Muscle layer of colon (tissue), 2 donors: Measurements from ENCODE around the gene WDR47.
A peak's percentile ranks its signal among the peaks of the same experiment; 100 is the strongest.
"Not testable (repeated sequence)": the region's sequence is repeated elsewhere in the genome, so short reads cannot be mapped to it uniquely, and the experiment has no call there.

ENCODE experiments used
- H3K27ac ChIP-seq: one replicate; pipeline ENCODE4 v1.7.0; 2013; ENCODE audit warnings: low read depth, mild to moderate bottlenecking, low read length, moderate library complexity
- H3K27me3 ChIP-seq, 2 donors: one replicate each; pipeline ENCODE4 v1.7.0; 2013; ENCODE audit warnings: low read length in 2 of 2, mild to moderate bottlenecking in 2 of 2; ENCODE audit not compliant: insufficient read depth in 2 of 2, control insufficient read depth in 1 of 2
- H3K36me3 ChIP-seq: one replicate; pipeline ENCODE4 v1.7.0; 2013; ENCODE audit warnings: mild to moderate bottlenecking, low read length; ENCODE audit not compliant: insufficient read depth
- H3K4me1 ChIP-seq: one replicate; pipeline ENCODE4 v1.7.0; 2013; ENCODE audit warnings: mild to moderate bottlenecking, low read length; ENCODE audit not compliant: insufficient read depth
- H3K4me3 ChIP-seq, 2 donors: one replicate each; pipeline ENCODE4 v1.7.0; 2013; ENCODE audit warnings: low read length in 2 of 2, low read depth in 1 of 2, mild to moderate bottlenecking in 1 of 2, moderate library complexity in 1 of 2
- H3K9ac ChIP-seq: one replicate; pipeline ENCODE4 v1.7.0; 2013; ENCODE audit warnings: low read length
- H3K9me3 ChIP-seq: one replicate; pipeline ENCODE4 v1.7.0; 2013; ENCODE audit warnings: mild to moderate bottlenecking, low read length
- donor health status: abdominal sarcoma.
- donor health status: Adenocarcinoma of cecum.

Gene WDR47

DNA sequence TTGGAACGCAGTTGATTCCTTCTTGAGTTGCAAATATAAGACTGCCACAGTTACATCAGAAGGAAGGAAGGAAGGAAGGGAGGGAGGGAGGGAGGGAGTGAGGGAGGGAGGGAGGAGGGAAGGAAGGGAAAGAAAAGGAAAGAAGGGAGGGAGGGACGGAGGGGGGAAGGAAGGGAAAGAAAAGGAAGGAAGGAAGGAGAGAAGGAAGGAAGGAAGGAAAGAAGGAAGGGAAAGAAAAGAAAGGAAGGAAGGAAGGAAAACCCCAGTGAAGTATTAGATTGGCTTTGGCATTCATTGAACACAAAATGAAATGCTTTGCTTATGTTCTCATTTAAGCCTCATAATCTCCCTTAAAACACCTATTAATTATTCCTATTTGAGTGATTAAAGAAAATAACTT, 6.4 kb upstream of the WDR47 start:
- no peak overlapping the region for H3K9ac ChIP-seq
- no peak overlapping the region for H3K27ac ChIP-seq
- no peaks in the 10 kb centered on the region for H3K9me3 ChIP-seq
- H3K36me3 ChIP-seq, result no peaks in the 10 kb centered on the region
- no peak overlapping the region for H3K4me3 ChIP-seq
- no peaks in the 10 kb centered on the region for H3K27me3 ChIP-seq
- no peaks in the 10 kb centered on the region for H3K4me1 ChIP-seq

DNA sequence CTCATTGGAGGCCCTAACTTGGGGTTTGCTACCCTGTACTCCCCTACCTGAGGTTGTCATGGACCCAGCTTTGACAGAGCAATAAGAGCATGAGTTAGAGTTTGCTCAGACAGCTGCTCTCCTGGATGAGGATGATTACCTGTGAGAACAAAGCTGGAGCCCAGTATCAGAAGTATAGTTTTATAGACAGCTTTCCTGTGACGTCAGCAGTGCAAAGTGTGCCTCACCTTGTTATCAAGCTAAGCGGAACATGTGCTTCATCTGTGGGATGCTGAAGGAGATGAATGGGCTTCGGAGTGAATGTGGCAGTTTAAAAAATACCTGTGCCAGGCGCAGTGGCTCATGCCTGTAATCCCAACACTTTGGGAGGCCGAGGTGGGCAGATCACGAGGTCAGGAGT, 5.4 kb upstream of the WDR47 start:
- Histone ChIP-seq H3K27ac (no peak overlapping the region), H3K36me3 (no peaks in the 10 kb centered on the region), H3K4me1 (no peaks in the 10 kb centered on the region)

DNA sequence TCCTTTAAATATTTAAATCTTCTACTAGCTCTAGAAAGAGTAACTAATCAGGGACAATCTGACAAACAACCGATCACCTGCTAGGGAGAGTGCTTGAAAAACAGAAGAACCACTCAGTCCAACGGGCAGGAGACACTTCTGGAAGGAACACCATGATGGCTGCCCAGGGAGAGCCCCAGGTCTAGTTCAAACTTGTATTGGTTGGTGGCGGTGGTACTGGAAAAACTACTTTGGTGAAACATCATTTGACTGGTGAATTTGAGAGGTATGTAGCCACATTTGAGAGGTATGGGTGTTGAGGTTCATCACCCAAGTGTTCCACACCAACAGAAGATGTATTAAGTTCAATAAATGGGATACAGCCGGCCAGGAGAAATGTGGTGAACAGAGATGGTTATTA, 4.8 kb upstream of the WDR47 start:
- no peak overlapping the region for H3K27ac ChIP-seq
- H3K9ac ChIP-seq, result no peak overlapping the region
- no peaks in the 10 kb centered on the region for H3K27me3 ChIP-seq
- no peaks in the 10 kb centered on the region for H3K4me1 ChIP-seq
- no peak overlapping the region for H3K4me3 ChIP-seq
- no peaks in the 10 kb centered on the region for H3K36me3 ChIP-seq
- H3K9me3 ChIP-seq, result no peaks in the 10 kb centered on the region

More for the DNA sequence above, 5.4 kb upstream of the WDR47 start:
- Histone ChIP-seq H3K9ac (no peak overlapping the region), H3K4me3 (no peak overlapping the region), H3K27me3 (no peaks in the 10 kb centered on the region), H3K9me3 (no peaks in the 10 kb centered on the region)

DNA sequence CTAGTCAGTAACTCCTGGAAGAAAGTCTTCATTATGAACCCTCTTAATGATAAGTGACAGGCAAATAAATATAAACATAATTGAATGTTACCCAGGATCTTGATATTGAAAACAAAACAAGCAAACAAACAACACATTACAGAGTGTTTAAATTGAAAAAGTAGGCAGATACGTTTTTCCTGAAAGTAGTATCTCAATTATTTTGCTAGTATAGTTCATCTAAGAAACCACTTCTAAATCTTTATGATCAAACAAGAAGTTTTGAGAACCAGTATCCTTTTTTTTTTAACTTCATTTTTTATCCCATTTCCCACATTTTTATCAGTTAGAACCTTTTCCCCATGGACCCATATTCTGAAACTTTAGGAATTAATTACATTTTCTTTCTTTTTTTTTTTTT, 3.7 kb upstream of the WDR47 start:
- Histone ChIP-seq H3K9me3 (no peaks in the 10 kb centered on the region), H3K27ac (no peak overlapping the region), H3K4me1 (no peaks in the 10 kb centered on the region), H3K36me3 (no peaks in the 10 kb centered on the region), H3K27me3 (no peaks in the 10 kb centered on the region), H3K4me3 (no peak overlapping the region), H3K9ac (no peak overlapping the region)

DNA sequence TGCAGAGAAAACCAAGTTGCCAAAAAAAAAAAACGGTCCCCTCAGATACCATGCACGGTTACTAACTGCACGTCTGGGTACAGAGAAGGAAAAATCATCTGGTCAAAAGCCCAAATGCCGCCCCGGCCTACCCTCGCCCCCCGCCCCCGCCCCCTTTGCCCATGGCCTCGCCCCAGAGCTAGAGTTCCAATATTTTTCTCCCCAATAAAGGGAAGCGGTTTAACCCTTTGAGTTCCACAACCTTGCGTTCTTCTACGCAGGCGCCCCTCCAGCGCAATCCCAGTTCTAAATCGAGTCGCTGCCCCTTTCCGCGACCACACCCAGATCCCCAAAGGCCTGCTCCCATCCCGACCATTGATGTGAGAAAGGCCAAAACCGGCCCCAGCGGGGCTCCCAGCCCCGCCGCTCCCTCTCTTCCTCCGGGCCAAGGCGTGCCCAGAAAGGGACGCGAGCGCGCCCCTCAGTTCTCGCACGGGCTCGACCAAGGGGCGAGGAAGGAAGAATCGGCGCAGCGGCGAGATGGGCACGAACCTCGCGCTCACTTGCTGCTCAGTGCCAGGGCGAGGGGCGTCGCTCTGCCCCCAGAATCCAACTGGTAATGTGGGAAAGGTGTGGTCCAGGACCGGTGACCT, 797 bp downstream of the WDR47 start:
- peak overlapping the region; percentile 94 to 98 for H3K4me3 ChIP-seq
- H3K27ac ChIP-seq, result peak overlapping the region; percentile 86
- H3K9ac ChIP-seq, result peak overlapping the region; percentile 68
- H3K36me3 ChIP-seq, result no peaks in the 10 kb centered on the region
- H3K27me3 ChIP-seq, result no peaks in the 10 kb centered on the region
- no peaks in the 10 kb centered on the region for H3K9me3 ChIP-seq
- no peaks in the 10 kb centered on the region for H3K4me1 ChIP-seq

DNA sequence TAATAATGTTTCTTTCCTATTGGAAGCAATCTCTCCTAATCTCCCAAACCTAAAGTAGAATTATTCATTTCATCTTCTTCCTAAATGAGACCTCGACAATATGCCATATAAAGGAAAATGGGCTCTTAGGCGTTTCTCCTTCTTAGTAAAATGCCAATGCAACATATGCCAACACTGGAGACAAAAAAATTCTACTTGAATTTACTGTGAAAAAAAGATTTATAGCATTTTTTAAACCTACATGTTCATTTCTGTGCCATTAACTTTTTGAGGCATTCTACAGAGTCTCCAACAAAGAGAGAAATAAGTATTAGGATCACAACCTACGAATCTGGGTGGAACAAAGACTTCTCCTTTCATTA, 1.3 kb downstream of the WDR47 start:
- H3K9me3 ChIP-seq, result no peaks in the 10 kb centered on the region
- H3K4me3 ChIP-seq, result peak overlapping the region; percentile 94 to 98
- no peak overlapping the region for H3K27ac ChIP-seq
- no peaks in the 10 kb centered on the region for H3K4me1 ChIP-seq
- no peaks in the 10 kb centered on the region for H3K36me3 ChIP-seq
- H3K27me3 ChIP-seq, result no peaks in the 10 kb centered on the region
- H3K9ac ChIP-seq, result no peak overlapping the region

DNA sequence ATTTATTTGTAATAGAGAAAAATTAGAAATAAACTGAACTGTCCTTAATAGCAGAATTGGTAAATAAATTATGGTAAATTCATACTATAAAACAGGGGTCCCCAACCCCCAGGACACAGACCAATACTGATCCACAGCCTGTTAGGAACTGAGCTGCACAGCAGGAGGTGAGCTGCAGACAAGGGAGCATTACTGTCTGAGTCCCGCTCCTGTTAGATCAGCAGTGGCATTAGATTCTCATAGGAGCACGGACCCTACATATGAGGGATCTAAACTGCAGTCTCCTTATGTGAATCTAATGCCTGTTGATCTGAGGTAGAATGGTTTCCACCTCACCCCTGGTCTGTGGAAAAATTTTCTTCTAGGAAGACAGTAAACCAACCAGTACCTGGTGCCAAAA, 7.5 kb downstream of the WDR47 start:
- no peaks in the 10 kb centered on the region for H3K36me3 ChIP-seq
- H3K27ac ChIP-seq, result no peak overlapping the region
- no peaks in the 10 kb centered on the region for H3K9me3 ChIP-seq
- no peak overlapping the region for H3K9ac ChIP-seq
- no peaks in the 10 kb centered on the region for H3K4me1 ChIP-seq
- no peak overlapping the region for H3K4me3 ChIP-seq
- no peaks in the 10 kb centered on the region for H3K27me3 ChIP-seq

DNA sequence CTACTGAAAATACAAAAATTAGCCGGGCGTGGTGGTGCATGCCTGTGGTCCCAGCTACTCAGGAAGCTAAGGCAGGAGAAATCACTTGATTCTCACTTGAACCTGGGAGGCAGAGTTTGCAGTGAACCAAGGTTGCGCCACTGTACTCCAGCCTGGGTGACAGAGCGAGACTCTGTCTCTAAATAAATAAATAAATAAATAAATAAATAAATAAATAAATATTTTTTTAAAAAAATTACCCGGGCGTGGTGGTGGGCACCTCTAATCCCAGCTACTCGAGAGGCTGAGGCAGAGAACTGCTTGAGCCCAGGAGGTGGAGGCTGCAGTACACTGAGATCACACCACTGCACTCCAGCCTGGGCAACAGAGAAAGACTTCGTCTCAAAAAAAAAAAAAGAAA, 12.4 kb downstream of the WDR47 start:
- H3K9ac ChIP-seq, H3K4me1 ChIP-seq, H3K36me3 ChIP-seq, H3K27me3 ChIP-seq, H3K4me3 ChIP-seq, H3K27ac ChIP-seq, H3K9me3 ChIP-seq: not testable (repeated sequence)

DNA sequence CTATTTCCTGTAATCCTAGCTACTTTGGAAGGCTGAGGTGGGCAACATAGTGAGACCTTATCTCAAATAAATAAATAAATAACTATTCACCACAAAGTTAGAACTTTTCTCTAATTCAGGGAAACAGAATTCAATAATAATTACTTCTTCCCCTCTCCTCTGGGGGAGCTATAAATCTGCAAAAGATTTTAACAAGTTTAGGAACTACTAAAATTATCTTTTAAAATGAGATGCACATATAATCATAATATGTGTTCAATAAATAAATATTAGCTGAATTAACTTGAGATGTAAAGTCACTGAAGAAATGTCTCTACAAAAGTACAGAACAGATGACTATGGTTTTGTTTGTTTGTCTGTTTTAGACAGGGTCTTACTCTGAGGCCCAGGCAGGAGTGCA, 14.1 kb downstream of the WDR47 start:
- Histone ChIP-seq H3K9ac (no peak overlapping the region), H3K27me3 (no peaks in the 10 kb centered on the region), H3K4me3 (no peak overlapping the region), H3K27ac (no peak overlapping the region), H3K4me1 (no peaks in the 10 kb centered on the region), H3K9me3 (no peaks in the 10 kb centered on the region), H3K36me3 (no peaks in the 10 kb centered on the region)

DNA sequence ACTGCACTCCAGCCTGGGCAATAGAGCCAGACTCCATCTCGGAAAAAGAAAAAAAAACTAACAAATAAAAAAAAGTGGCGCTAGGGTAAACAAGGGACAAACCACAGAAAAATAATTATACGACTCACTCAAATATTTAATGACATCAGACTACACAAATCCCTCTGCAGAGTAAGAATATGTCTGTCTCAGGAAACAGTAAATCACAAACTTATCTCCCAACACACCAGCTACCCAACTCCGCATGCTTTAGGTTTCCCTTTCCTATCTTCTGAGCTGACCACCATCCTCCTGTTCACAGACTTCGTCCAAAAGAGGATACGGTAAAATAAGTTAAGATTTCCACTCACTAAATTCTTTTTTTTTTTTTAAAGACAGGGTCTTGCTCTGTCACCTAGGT, 16.2 kb downstream of the WDR47 start:
- Histone ChIP-seq H3K4me1 (no peaks in the 10 kb centered on the region), H3K27me3 (no peaks in the 10 kb centered on the region), H3K27ac (no peak overlapping the region), H3K9me3 (no peaks in the 10 kb centered on the region), H3K9ac (no peak overlapping the region), H3K36me3 (no peaks in the 10 kb centered on the region), H3K4me3 (no peak overlapping the region)

DNA sequence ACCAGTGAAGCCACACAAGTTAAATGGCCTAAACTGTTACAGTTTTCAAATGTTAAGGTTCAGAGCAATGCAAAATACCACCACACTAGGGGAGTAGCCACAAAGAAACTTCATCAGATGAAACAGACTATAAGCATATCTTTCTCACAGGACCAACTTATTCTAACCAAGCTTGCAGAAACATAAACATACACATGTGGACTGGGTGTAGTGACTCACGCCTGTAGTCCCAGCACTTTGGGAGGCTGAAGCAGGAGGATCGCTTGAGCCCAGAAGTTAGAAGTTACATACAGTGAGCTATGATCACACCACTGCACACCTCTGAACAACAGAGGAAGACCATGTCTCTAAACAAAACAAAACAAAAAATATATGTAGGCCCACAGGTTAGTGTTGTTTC, 17.3 kb downstream of the WDR47 start:
- H3K27ac ChIP-seq, result no peak overlapping the region
- H3K9ac ChIP-seq, result no peak overlapping the region
- no peaks in the 10 kb centered on the region for H3K36me3 ChIP-seq
- no peak overlapping the region for H3K4me3 ChIP-seq
- H3K9me3 ChIP-seq, result no peaks in the 10 kb centered on the region
- H3K27me3 ChIP-seq, result no peaks in the 10 kb centered on the region
- H3K4me1 ChIP-seq, result no peaks in the 10 kb centered on the region

DNA sequence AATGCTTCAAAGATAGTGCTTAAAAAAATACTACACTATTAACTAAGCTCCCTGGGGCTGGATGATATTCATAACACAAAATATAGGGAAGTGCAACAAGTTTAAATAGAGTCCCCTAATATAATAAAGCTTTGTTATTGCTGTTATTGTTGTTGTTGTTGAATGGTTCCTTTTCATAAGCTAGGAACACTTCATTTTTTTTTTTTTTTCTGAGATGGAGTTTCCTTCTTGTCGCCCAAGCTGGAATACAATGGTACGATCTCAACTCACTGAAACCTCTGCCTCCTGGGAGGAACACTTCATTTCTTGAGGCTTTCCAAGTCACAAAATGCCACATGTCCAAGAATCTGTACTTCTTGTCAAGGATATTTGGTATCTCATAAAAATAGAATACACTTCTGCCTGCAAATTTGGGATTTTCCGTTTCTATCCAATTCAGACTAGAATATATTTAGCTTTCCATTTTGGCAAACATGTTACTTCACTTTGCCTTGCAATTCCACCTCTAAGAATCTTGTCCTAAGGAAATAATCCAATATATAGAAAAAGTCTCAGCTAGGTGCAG, 21.1 kb downstream of the WDR47 start:
- no peaks in the 10 kb centered on the region for H3K27me3 ChIP-seq
- H3K4me1 ChIP-seq, result no peaks in the 10 kb centered on the region
- H3K4me3 ChIP-seq, result no peak overlapping the region
- H3K9me3 ChIP-seq, result no peaks in the 10 kb centered on the region
- H3K27ac ChIP-seq, result no peak overlapping the region
- no peak overlapping the region for H3K9ac ChIP-seq
- peaks cover 10% of the 10 kb centered on the region for H3K36me3 ChIP-seq
